ENCODE data around the gene BTN1A1.

DNA sequence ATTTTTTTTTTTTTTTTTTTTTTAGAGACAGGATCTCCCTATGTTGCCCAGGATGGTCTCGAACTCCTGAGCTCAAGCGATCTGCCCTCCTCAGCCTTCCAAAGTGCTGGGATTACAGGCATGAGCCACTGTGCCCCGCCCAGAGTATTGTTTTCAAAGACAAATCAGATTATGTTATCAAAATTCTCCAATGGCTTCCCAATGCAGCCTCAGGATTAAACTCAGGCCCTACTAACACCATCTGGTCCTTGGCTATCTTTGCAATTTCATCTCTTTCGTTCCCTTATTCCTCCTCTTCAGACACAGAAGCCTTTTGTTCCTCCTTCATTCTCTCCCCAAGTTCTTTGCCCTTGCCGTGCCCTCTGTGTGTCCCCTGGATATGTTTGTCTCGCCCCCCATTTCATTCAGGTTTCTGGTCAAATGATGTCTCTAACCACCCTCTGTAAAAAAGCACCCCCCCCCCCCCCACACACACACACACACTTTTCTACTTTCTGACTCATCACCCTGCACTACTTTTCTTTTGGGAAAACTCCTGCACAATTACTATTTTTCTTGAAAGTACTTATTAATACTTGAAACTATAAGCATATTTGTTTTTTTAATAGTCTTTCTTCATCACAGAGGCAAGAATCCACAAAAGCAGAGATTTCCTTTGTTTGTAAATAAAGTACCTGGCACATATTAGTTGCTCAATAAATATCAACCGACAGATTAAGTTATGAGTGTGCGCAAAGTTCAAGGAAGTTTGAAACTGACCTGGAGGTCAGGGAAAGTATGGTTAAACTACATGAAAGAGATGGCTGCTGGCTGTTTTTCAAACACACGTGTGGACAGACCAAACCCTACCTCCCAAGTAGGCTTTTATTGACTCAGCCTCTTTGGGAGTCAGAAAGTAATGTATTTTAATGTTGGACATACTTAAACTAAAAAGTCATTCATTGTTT is 16.7 kb downstream of the BTN1A1 start:
- TF ChIP-seq CTCF (optimal IDR thresholded peaks at IDR 0.05 in 1 of 3, IDR thresholded peaks at IDR 0.05 in 1 of 3, conservative IDR thresholded peaks at IDR 0.05 in 1 of 3; ENCODE audit: extremely low read depth in 1 of 3, insufficient read depth in 2 of 3, low read length in 3 of 3) (no peak), EZH2 (IDR thresholded peaks at IDR 0.05; ENCODE audit: low read length) (no peak)

Data from keratinocyte (primary cell).